ENCODE data around the gene NFATC2. TPM values are rescaled to one million over a fixed set of nuclear protein-coding genes. Genes with fewer than 3 reads are reported as not detected.

The NFATC2 gene
- polyA plus RNA-seq, 1 of the 3 experiments (the other 2 are of a cell fraction), result 0.36 TPM

GRCh38 chr20:51386586-51386985, 155.9 kb downstream of the NFATC2 start:
- peaks cover 12% of the 10 kb centered on the region for H3F3A ChIP-seq (replicated peaks; ENCODE audit: insufficient read depth)
- 83% methylated on average over 4 of the region's 4 CpGs for WGBS (ENCODE audit: low lambda C conversion rate)
- TF ChIP-seq YY1 (IDR thresholded peaks at IDR 0.05; ENCODE audit: low read depth) (no peak), TAF1 (IDR thresholded peaks at IDR 0.05; ENCODE audit: borderline replicate concordance, low read depth, low read length) (no peak), TEAD4 (IDR thresholded peaks at IDR 0.05; ENCODE audit: borderline replicate concordance, insufficient read depth) (no peak), FOSL2 (IDR thresholded peaks at IDR 0.05; ENCODE audit: borderline replicate concordance, low read depth) (no peak), FOXJ3 (CRISPR knock-in tag; IDR thresholded peaks at IDR 0.05) (no peak), TCF12 (IDR thresholded peaks at IDR 0.05) (no peak), USF1 (IDR thresholded peaks at IDR 0.05; ENCODE audit: borderline replicate concordance, low read depth) (no peak), MEF2A (IDR thresholded peaks at IDR 0.05; ENCODE audit: borderline replicate concordance, low read depth) (no peak), RCOR1 (IDR thresholded peaks at IDR 0.05; ENCODE audit: low read length) (no peak), CHD2 (IDR thresholded peaks at IDR 0.05; ENCODE audit: low read length, partially characterized antibody) (no peak), NRF1 (IDR thresholded peaks at IDR 0.05; ENCODE audit: low read depth, low read length) (no peak), USF2 (IDR thresholded peaks at IDR 0.05; ENCODE audit: borderline replicate concordance, low read depth, low read length) (no peak), IRF3 (IDR thresholded peaks at IDR 0.05; ENCODE audit: low read depth, low read length) (no peak), RFX5 (IDR thresholded peaks at IDR 0.05; ENCODE audit: low read length) (no peak), ELF1 (IDR thresholded peaks at IDR 0.05) (no peak)
- H3K9me2 ChIP-seq, result no peaks in the 10 kb centered on the region
- DNase-seq, result no peak
- ChIA-PET CTCF (interaction anchor here (0.5 to 4.0 kb wide), 21 partner anchors 8 to 697 kb away, joined by 3 to 46 read pairs (median 4); no protein-coding TSS in a partner anchor), POLR2A (no interaction called here)
- H3K4me3 ChIP-seq (ENCODE audit: low read depth in 2 of 2, low read length in 1 of 2), result no peak overlapping the region
- no peaks in the 10 kb centered on the region for H3K9me3 ChIP-seq
- peaks cover 0 to 10% of the 10 kb centered on the region in 2 experiments; a peak in 2 of 4 replicates for H3K4me1 ChIP-seq (ENCODE audit: control insufficient read depth in 1 of 2, insufficient read depth in 2 of 2, low read depth in 1 of 2, low read length in 1 of 2)
- H3K79me2 ChIP-seq (ENCODE audit: insufficient read depth), result no peaks in the 10 kb centered on the region
- H3K27ac ChIP-seq (ENCODE audit: low read depth in 2 of 2, low read length in 1 of 2), result no peak overlapping the region
- no peak overlapping the region for H3K4me2 ChIP-seq
- H3K27me3 ChIP-seq (ENCODE audit: insufficient read depth), result no peaks in the 10 kb centered on the region
- no peak overlapping the region for H2AFZ ChIP-seq (ENCODE audit: low read depth)
- no peaks in the 10 kb centered on the region for H4K20me1 ChIP-seq (ENCODE audit: insufficient read depth)
- H3K9ac ChIP-seq, result no peak overlapping the region
- H3K36me3 ChIP-seq (replicated peaks in 1 of 2; ENCODE audit: control insufficient read depth in 1 of 2, insufficient read depth in 2 of 2, low read length in 1 of 2), result no peaks in the 10 kb centered on the region
